Measurements from ENCODE around the gene SPPL2B. TPM values are rescaled to one million over a fixed set of nuclear protein-coding genes. Genes with fewer than 3 reads are reported as not detected.

The SPPL2B gene
- polyA plus RNA-seq, 10 donors, result 18.7 to 52.0 (median 35.8) TPM

GRCh38 chr19:2353159-2353886 is 24.8 kb downstream of the SPPL2B start:
- no peak for DNase-seq

DNA sequence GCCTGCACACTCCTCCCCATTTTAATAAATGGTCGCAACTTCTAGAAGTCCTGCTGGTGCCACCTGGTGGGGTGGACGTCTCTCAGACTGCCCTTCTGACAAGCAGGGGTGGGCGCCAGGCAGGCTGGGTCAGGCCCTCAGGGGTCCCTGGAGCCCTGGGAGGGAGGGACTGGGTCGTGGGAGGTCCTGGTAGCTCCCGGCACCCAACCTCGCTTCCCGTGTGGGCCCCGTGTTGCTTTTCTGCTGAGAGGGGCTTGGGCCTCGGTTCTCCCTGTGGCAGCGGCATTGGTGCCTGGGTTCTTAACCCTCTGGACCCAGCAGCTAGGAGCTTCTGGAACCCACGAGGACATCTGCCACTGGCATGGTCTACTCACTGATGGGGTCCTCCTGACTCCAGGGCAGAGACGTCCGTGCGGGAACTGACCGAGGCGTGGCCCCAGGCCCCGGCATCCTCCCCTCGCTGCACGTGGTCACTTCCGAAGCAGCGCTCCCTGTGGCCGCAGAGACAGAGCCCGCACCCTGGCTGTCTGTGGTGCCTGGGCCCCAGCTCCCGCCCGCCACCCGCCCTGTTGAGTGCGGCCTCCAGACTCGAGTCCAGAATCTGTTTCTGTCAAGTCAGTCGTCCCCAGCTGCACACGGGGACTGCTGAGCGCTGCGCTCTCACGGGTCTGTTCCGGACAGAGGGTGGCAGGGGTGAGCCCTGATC is 25.6 kb downstream of the SPPL2B start:
- DNase-seq, result no peak

GRCh38 chr19:2354670-2355069 is 26.2 kb downstream of the SPPL2B start:
- DNase-seq, result no peak

GRCh38 chr19:2355168-2356035 is 26.9 kb downstream of the SPPL2B start:
- no peak for DNase-seq

- DNase-seq, result no peak
Measured at GRCh38 chr19:2356036-2356646, 27.7 kb downstream of the SPPL2B start.

DNA sequence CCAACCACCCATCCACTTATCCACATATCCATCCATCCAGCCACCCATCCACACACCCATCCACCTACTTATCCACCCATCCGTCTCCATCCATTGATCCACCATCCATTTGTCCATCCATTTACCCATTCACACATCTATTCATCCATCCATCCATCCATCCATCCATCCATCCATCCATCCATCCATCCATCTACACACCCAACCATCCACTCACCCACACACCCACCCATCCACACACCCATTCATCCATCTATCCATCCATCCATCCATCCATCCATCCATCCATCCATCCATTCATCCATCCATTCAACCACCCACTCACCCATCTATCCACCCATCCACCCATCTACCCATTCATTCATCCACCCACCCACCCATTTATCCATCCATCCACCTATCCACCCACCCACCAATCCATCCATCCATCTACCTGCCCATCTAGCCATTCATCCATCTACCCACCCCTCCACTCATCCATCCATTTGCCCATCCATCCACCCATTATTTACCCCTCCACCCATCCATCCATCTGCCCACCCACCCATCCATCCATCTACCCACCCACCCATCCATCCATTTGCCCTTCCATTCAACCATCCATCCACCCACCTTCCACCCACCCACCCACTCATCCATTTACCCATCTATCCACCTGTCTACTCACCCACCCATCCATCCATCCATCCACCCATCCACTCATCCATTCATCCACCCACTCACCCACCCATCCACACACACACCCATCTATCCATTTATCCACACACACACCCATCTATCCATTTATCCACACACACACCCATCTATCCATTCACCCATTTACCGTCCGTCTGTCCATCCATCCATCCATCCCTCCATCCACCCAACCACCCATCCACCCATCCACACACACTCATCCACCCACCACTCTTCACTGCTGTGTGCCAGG is 29.1 kb downstream of the SPPL2B start:
- DNase-seq, result no peak

GRCh38 chr19:2358548-2359173 is 30.2 kb downstream of the SPPL2B start:
- no peak for DNase-seq

DNA sequence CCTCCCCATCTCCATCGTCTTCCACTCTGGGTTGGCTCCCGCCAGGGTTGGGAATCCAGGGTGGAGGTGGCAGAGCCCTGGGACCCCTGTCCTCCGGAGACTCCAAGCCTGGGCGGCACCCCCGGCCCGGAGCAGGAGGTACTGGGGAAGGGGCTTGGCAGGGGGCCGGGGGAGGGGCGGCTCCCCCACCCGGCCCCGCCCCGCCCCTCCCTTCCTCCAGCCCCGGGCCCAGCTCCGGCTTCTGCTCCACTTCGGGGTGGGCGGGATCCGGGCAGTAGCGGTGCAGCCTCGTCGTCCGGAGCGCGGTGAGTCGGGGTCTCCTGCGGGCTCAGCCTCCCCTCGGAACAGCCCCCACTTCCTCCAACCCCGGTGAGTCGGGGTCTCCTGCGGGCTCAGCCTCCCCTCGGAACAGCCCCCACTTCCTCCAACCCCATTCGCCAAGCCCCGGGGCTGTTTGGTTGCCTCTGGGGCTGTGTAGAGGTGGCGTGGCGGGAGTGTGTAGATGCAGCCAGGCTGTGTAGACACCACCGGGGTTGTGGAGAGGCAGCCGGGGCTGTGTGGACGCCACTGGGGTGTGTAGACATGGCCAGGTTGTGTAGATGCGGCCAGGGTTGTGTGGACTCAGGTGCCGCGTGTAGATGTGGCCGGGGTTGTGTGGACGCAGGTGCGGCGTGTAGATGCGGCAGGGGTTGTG is 31.7 kb downstream of the SPPL2B start, which contains the start of gene TMPRSS9:
Gene TMPRSS9, plus strand, starts transcription at position 274 of the 694 bp plus-strand sequence. CDS start 29,521 bp downstream, outside the sequence.
- no peak for DNase-seq

DNA sequence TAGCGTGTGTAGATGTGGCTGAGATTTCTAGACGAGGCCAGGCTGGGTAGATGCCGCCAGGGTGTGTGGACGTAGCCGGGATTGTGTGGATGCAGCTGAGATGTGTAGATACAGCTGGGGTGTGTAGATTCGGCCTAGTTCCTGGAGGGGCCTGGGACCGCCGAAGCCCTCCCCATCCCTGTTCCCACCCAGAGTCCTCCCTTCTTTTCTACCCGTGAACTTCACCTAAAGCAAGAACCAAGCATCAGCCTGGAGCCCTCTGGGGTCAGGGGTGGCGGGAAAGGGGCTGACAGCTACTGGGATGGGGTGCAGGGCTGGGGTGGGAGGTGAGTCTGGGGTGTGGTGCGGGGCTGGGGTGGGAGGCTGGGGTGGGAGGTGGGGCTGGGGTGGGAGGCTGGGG is 32.3 kb downstream of the SPPL2B start:
- DNase-seq, result no peak

DNA sequence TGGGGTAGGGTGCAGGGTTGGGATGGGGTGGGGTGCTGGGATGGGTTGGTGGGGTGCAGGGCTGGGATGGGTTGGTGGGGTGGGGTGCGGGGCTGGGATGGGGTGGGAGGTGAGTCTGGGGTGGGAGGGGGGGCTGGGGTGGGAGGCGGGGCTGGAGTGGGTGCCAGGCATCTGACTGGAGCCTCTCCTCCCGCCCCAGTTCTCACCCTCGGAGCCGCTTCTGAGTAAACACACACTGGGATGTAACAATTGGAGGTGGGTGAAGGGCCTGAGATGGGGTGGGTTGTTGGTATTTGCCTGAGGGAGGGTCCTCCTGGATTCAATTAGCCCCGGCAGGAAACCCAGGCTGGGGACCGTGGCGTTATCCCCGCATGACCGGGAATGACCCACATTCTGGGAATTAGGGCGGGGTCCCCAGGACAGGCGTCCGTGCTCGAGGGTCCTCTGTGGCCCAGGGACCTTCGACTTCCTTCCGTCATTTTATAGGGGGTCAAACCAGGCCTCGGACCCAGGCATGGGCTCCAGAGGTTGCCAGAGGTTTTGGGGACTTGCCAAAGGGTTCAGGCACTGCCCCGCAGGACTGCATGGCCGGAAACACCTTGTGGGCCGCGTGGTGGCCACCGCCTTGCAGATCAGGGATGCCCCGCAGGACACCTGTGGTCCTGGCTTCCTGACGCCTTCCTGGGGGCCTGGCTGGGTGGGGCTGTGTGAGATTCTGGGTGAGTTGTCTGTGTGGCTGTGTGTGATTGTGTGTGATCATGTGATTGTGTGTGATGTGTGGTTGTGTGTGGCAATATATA is 33.0 kb downstream of the SPPL2B start:
- DNase-seq, result no peak

- DNase-seq, result no peak
Measured at GRCh38 chr19:2362046-2362969, 33.8 kb downstream of the SPPL2B start.

DNA sequence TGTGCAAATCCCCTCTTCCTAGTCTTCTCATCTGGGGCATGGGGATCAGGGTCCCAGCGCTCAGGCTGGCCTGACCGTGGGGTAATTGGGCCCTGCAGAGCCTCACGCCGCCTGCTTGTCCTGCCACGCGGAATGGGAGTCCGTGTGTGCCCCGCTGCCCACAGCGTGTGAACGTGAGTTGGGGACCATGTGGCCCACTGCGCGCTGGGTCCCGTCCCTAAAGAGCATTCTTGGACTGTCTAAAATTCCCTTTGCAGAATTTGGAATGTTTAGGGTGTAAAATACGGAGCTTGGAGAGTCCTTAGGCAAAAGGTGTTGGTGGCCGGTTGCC is 34.5 kb downstream of the SPPL2B start:
- no peak for DNase-seq

GRCh38 chr19:2363419-2363818 is 34.9 kb downstream of the SPPL2B start:
- no peak for DNase-seq

DNA sequence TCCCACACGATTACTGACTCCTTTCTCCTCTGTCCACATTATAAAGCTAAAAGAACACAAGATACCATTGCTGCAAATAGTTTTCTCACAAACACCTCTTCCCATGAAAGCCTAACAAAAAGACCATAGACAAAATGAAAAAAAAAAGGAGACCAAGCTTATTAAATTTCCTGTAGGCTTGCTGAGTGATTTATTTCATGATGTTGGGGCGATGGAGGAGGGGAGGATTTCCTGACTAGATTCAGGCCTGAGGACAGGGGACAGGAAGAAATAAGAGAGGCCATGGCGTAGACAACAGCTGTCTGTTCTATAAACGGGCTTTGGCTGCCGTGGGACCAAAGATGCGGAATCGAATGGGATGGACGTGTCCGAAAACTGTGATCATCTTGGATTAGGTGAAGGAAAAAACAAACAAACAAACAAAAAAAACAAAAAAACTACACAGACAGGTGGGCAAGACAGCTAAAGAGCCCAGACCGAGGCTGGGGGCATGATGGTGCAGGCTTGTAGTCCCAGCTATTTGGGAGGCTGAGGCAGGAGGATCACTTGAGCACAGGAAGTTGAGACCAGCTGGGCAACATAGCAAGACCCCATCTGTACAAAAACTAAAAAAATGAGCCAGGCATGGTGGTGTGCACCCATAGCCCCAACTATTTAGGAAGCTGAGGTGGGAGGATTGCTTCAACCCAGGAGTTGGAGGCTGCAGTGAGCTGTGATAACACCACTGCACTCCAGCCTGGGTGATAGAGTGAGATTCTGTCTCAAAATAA is 36.9 kb downstream of the SPPL2B start:
- DNase-seq, result peak in 1 of 3 donors; percentile 5

- no peak for DNase-seq
Measured at GRCh38 chr19:2371656-2372055, 43.2 kb downstream of the SPPL2B start.

DNA sequence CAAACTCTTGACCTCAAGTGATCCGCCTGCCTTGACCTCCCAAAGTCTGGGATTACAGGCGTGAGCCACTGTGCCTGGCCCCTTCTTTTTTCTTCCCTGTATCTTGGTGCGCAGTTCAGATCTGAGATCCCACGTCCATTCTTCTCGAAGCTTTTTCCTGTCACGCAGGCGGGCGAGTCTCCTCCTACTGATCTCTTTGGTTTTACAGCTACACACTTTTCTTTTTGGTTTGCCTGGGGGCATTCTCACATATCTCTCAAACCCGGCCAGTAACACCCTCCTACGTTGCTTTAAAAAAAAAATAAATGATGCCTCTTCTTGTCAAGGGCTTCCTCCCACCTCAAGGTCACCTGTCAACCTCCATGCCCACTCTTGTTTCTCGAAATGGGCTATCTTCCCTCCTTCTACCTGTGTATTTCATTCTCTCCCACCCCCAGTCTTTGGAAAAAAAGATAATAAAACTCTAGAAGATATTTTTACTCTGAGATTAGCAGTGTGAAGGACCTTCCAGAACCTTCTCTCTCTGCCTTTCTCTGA is 43.7 kb downstream of the SPPL2B start:
- DNase-seq, result no peak

DNA sequence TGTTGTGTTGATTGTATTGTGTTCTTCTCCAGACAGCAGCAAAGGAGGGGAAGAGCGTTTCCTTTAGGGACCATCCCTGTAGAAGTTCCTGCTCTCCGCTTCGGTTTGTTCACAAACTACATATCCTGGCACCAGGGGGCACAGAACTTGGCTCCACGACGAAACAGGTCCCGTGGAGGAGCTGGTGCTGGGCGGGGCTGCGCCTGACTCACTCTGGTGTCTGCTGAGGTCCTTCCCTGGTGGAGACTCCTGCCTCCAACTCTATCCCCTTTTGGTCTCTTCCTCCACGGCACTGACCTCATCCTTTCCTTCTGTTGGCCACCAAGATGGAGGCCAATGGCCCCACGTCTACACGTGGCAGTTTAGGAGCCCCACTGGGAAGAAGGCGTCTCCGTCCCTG is 46.3 kb downstream of the SPPL2B start:
- DNase-seq, result no peak
